ENCODE results near the gene STUB1. TPM values are rescaled to one million over a fixed set of nuclear protein-coding genes. Genes with fewer than 3 reads are reported as not detected.

Gene STUB1
- total RNA-seq, 1 experiment from 2014 or later, result 102 TPM

DNA sequence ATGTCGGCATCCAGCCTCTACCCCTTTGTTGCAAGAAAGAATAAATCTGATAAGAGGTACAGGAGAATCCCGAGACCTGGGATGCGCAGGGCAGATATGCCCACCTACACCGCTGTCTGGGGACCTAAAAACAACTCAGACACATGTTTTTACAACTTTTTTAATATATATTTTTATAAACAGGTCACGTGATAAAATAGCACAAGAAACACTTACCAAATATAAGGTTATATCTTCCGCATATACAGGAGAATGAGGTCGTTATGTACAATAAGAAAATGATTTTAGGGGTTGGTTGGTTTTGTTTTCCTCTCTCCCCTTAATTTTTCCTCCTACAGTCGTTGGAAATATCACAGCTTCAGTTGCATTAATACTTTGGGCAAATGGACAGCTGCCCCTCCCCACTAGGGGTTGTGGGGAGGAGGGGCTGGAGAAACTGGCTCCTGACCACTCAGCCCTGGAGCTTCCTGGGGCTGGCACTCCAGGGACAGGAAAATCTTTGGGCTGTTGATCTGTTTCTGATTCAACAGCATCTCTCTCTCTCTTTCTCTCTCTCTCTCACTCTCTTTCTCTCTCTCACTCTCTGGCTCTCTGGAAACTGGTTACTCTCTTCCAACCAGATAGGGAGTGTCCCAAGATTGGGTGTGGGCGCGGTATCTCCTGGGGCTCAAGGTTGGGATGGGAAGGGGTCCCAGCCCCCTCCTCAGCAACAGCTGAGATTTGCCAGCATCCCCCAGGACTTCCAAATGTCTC is 12.3 kb downstream of the STUB1 start:
- no peak overlapping the region for H3K4ac ChIP-seq (ENCODE audit: low read depth, low read length)
- no peak overlapping the region for H3K23ac ChIP-seq (ENCODE audit: insufficient read length, low read depth, low read length)
- no peak overlapping the region for H2BK15ac ChIP-seq (ENCODE audit: low read depth, low read length)
- no peak overlapping the region for H3K9ac ChIP-seq (ENCODE audit: extremely low read depth, insufficient read length, low read length)
- no peaks in the 10 kb centered on the region for H3K79me2 ChIP-seq (ENCODE audit: insufficient read depth, low read length)
- no peak overlapping the region for H2BK120ac ChIP-seq (ENCODE audit: low read depth, low read length, poor library complexity, severe bottlenecking)
- no peak overlapping the region for H2BK20ac ChIP-seq (ENCODE audit: low read depth, low read length, poor library complexity, severe bottlenecking)
- H3K9me3 Mint-ChIP-seq, result no peaks in the 10 kb centered on the region; a peak in 1 of 5 replicates
- TF ChIP-seq CTCF (conservative IDR thresholded peaks at IDR 0.05), result no peak
- no peak for DNase-seq
- H4K20me1 ChIP-seq (ENCODE audit: control insufficient read depth, insufficient read depth, insufficient read length), result no peaks in the 10 kb centered on the region
- H3K27me3 ChIP-seq (ENCODE audit: insufficient read depth, low read length), result peaks cover 11% of the 10 kb centered on the region; the same call in 1 of the 2 replicates
- no peak overlapping the region for H4K5ac ChIP-seq (ENCODE audit: insufficient read length, low read depth, low read length)
- H3K9me3 ChIP-seq (ENCODE audit: control insufficient read depth, low read depth, low read length), result no peaks in the 10 kb centered on the region
- H2BK12ac ChIP-seq (ENCODE audit: insufficient read length, low read depth, low read length), result no peak overlapping the region
- no peak overlapping the region for H3K27ac ChIP-seq (ENCODE audit: insufficient read length, low read depth, low read length)
- no peak overlapping the region for H2AFZ ChIP-seq (ENCODE audit: low read length)
- no peak overlapping the region for H3K14ac ChIP-seq (ENCODE audit: insufficient read depth, low read length)
- peaks cover 0 to 16% of the 10 kb centered on the region in 2 experiments; a peak in 3 of 4 replicates for H3K4me1 Mint-ChIP-seq
- H3K56ac ChIP-seq (ENCODE audit: insufficient read length, low read depth, low read length), result no peak overlapping the region
- WGBS (ENCODE audit: extremely low coverage, insufficient read length, low lambda C conversion rate), result no CpG with 5 or more reads among the region's 10 CpGs
- H4K8ac ChIP-seq (replicated peaks; ENCODE audit: insufficient read length, low read depth, low read length), result no peak overlapping the region
- no peak overlapping the region for H2BK5ac ChIP-seq (ENCODE audit: insufficient read length, low read length)
- no peak overlapping the region for H4K91ac ChIP-seq (ENCODE audit: insufficient read length, low read depth, low read length)
- H3K4me1 ChIP-seq (ENCODE audit: insufficient read depth, low read length), result no peaks in the 10 kb centered on the region
- no peak overlapping the region for H2AK5ac ChIP-seq (ENCODE audit: insufficient read length, low read length)
- no peak overlapping the region for H3T11ph ChIP-seq (ENCODE audit: low read length)
- H3K27me3 Mint-ChIP-seq (ENCODE audit: low read depth), result peaks cover 63% of the 10 kb centered on the region
- H3K79me1 ChIP-seq (ENCODE audit: insufficient read depth, low read depth, low read length, poor library complexity, severe bottlenecking), result no peaks in the 10 kb centered on the region
- no peak overlapping the region for H3K4me2 ChIP-seq (ENCODE audit: insufficient read depth, insufficient read length, low read length)
- H3K27ac Mint-ChIP-seq, result no peak overlapping the region
- H3K4me3 Mint-ChIP-seq, result peak overlapping the region in 1 of 2 experiments; percentile 30; a peak in 2 of 5 replicates
- H3K18ac ChIP-seq (ENCODE audit: insufficient read length, low read depth, low read length), result no peak overlapping the region
- H3K36me3 Mint-ChIP-seq (ENCODE audit: insufficient read depth in 1 of 3, low read depth in 3 of 3), result peaks cover 0 to 3% (median 2%) of the 10 kb centered on the region in 3 experiments; a peak in 2 of 7 replicates
- H3K23me2 ChIP-seq (ENCODE audit: insufficient read length, low read depth, low read length, poor library complexity, severe bottlenecking), result peaks cover 27% of the 10 kb centered on the region

Data from H9 (cell line).